ENCODE measurements around the gene USP20.

USP20 gene

GRCh38 chr9:129921905-129922304 is 86.6 kb downstream of the USP20 start:
- no peak for DNase-seq

- no peak for DNase-seq
Observed at GRCh38 chr9:129923589-129923988, 88.3 kb downstream of the USP20 start.

- no peak for DNase-seq
Observed at GRCh38 chr9:129929496-129930125, 94.4 kb downstream of the USP20 start.

GRCh38 chr9:129930743-129931142 is 95.5 kb downstream of the USP20 start:
- no peak for DNase-seq

Data from stimulated activated naive CD4-positive, alpha-beta T cell treated with Interleukin-2 at 50 U/mL for 16 hours (primary cell).